ENCODE results near the gene BET1. TPM values are rescaled to one million over a fixed set of nuclear protein-coding genes. Genes with fewer than 3 reads are reported as not detected.

The BET1 gene
- total and polyA plus RNA-seq, 10 donors: 21.7 to 36.0 (median 28.1) TPM

DNA sequence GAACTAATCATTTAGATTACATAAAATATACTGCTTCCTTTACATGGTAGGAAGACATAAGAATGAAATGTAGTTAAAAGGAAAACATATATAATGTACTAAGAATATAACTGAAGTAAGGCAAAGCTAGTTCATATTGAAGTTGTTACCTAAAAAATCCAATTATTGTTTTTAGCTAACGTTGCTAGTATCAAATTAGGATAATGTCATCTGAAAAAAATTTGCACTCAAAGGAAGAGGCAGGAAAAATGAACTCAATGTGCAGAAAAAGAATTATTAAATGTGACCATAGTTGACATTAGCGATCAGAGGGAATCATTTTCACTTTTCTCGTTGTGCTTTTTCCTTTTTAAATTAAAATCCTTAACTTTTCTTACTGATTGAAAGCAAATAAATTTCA, 1.6 kb upstream of the BET1 start:
- Histone ChIP-seq H3K9me3 (no peaks in the 10 kb centered on the region), H3K27ac (no peak overlapping the region), H3K4me1 (peaks cover 8 to 41% (median 31%) of the 10 kb centered on the region in 6 donors), H3K4me3 (no peak overlapping the region), H3K27me3 (replicated peaks in 1 of 7) (peaks cover 0 to 9% (median 0%) of the 10 kb centered on the region in 7 donors), H3K36me3 (no peaks in the 10 kb centered on the region)
- intact Hi-C loops (cut with DNase I; ENCODE audit: low total_unique reads): loop anchor here (10.0 kb wide), 1 partner anchor 81 kb away; the partner anchor contains the start of gene GNG11
- 84 to 92% (median 86%) methylated on average over 3 of the region's 3 CpGs for WGBS, 5 donors
- no peak for DNase-seq
- TF ChIP-seq, protein P1, sequence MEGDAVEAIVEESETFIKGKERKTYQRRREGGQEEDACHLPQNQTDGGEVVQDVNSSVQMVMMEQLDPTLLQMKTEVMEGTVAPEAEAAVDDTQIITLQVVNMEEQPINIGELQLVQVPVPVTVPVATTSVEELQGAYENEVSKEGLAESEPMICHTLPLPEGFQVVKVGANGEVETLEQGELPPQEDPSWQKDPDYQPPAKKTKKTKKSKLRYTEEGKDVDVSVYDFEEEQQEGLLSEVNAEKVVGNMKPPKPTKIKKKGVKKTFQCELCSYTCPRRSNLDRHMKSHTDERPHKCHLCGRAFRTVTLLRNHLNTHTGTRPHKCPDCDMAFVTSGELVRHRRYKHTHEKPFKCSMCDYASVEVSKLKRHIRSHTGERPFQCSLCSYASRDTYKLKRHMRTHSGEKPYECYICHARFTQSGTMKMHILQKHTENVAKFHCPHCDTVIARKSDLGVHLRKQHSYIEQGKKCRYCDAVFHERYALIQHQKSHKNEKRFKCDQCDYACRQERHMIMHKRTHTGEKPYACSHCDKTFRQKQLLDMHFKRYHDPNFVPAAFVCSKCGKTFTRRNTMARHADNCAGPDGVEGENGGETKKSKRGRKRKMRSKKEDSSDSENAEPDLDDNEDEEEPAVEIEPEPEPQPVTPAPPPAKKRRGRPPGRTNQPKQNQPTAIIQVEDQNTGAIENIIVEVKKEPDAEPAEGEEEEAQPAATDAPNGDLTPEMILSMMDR (IDR thresholded peaks at IDR 0.05 in 8 of 11, conservative IDR thresholded peaks at IDR 0.05 in 3 of 11): no peak
- no peak for TF ChIP-seq POLR2AphosphoS5 (IDR thresholded peaks at IDR 0.05)
- TF ChIP-seq POLR2A (IDR thresholded peaks at IDR 0.05): no peak

DNA sequence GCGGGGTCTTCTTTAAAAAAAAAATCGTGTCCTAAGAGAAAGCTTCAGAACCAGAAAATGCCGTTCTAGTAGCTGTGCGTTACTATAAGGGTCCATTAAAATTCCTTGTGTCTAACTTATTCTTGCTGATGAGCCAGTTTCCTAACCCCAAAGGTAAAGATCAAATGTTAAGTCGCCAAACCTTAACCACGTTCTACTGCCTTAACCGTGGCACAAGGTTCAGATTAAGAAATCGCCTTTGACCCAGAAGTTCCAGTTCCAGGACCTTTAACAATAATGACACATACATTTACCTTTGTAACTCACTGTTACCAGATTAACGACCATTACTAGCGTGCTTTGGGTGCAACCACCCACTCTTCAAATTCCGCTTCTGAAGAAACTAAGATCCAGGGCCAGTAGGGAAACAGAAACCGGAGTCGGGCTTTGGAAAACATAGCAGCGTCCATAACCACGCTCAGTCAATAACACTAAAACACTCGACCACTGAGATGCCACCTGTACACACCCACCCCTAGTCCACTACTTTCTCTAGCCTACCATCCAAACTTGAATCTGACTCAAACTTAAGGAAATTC, 620 bp downstream of the BET1 start:
- Histone ChIP-seq H3K4me3 (peak overlapping the region; percentile 49 to 87 (median 69)), H3K9me3 (no peaks in the 10 kb centered on the region), H3K36me3 (peaks cover 0 to 8% (median under 1%) of the 10 kb centered on the region in 6 donors), H3K27ac (peak overlapping the region; percentile 68 to 94 (median 92)), H3K4me1 (peaks cover 8 to 63% (median 39%) of the 10 kb centered on the region in 6 donors), H3K27me3 (replicated peaks in 1 of 7) (peaks cover 0 to 9% (median 0%) of the 10 kb centered on the region in 7 donors)
- DNase-seq: no peak
- TF ChIP-seq POLR2AphosphoS5 (IDR thresholded peaks at IDR 0.05) (no peak), POLR2A (IDR thresholded peaks at IDR 0.05) (no peak)
- TF ChIP-seq, protein P1 (IDR thresholded peaks at IDR 0.05 in 8 of 11, conservative IDR thresholded peaks at IDR 0.05 in 3 of 11): no peak
- intact Hi-C loops (cut with DNase I; ENCODE audit: low total_unique reads): loop anchor here (10.0 kb wide), 1 partner anchor 79 kb away; the partner anchor contains the start of gene GNG11
- WGBS, 5 donors: 7 to 10% (median 8%) methylated on average over 16 of the region's 16 CpGs

DNA sequence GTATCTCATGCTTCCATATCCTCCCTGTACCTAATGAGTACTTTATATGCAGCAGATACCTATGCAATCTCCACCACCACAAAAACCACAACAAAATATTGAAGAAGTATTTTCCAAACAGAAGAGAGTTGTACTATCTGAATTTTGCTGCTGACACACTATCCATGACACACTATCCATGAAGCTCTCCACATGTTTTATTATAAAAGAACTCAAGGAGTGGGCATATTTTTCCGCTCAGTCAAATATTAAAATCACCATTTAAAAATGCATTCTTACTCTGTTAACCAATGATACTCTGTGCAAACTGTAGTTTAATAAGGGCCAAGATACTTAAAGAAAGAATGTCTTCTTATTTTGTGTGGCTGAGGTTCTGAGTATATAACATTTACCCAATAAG, 2.8 kb downstream of the BET1 start:
- TF ChIP-seq POLR2A (IDR thresholded peaks at IDR 0.05): no peak
- TF ChIP-seq, protein P1 (IDR thresholded peaks at IDR 0.05 in 8 of 11, conservative IDR thresholded peaks at IDR 0.05 in 3 of 11): no peak

DNA sequence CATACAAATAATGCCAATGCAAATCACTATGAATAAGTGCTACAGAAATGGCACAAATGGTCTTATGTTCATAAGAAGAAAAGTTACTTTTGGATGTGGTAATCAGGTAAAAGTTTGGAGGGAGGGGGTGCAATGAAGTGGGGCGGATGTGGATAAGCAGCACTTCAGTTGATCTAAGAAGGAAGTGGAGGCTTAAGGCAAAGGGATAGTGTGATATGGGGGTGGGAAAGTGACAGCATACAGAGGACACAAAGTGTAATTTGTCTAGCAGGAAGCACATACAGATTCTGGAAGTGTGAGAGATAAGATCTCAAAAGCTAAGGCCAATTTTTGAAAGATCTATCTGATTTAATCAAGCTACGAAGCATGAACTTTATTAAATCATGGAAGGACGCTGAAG, 6.3 kb downstream of the BET1 start:
- no peak for TF ChIP-seq POLR2AphosphoS5 (IDR thresholded peaks at IDR 0.05)
- TF ChIP-seq POLR2A (IDR thresholded peaks at IDR 0.05): no peak
- TF ChIP-seq, protein P1 (IDR thresholded peaks at IDR 0.05 in 8 of 11, conservative IDR thresholded peaks at IDR 0.05 in 3 of 11): no peak
- H3K9me3 ChIP-seq: no peaks in the 10 kb centered on the region
- DNase-seq: no peak
- H3K4me1 ChIP-seq: peaks cover 0 to 52% (median 29%) of the 10 kb centered on the region in 6 donors
- peaks cover 0 to 63% (median 27%) of the 10 kb centered on the region in 6 donors for H3K36me3 ChIP-seq
- WGBS, 5 donors: 80 to 84% (median 81%) methylated on average over 3 of the region's 3 CpGs
- intact Hi-C loops (cut with DNase I; ENCODE audit: low total_unique reads): no loop called here
- no peak overlapping the region for H3K4me3 ChIP-seq
- H3K27ac ChIP-seq: peak overlapping the region in 1 of 8 donors; percentile 2
- no peaks in the 10 kb centered on the region for H3K27me3 ChIP-seq (replicated peaks in 1 of 7)

More for the DNA sequence above, 2.8 kb downstream of the BET1 start:
- H3K27ac ChIP-seq: no peak overlapping the region
- peaks cover 8 to 72% (median 43%) of the 10 kb centered on the region in 6 donors for H3K4me1 ChIP-seq
- H3K9me3 ChIP-seq: no peaks in the 10 kb centered on the region
- H3K36me3 ChIP-seq: peaks cover 0 to 28% (median 11%) of the 10 kb centered on the region in 6 donors
- peaks cover 0 to 9% (median 0%) of the 10 kb centered on the region in 7 donors for H3K27me3 ChIP-seq (replicated peaks in 1 of 7)
- 91 to 100% (median 96%) methylated on average over 1 of the region's 1 CpG for WGBS, 5 donors
- no peak for DNase-seq
- intact Hi-C loops (cut with DNase I; ENCODE audit: low total_unique reads): loop anchor here (10.0 kb wide), 1 partner anchor 77 kb away; the partner anchor contains the start of gene GNG11
- H3K4me3 ChIP-seq: no peak overlapping the region
